HG02571 (cell line): ENCODE results near the gene PDX1.
"Not testable (repeated sequence)": the region's sequence is repeated elsewhere in the genome, so short reads cannot be mapped to it uniquely, and the experiment has no call there.

Experiments used
- ATAC-seq: cut with Tn5 transposase; IDR thresholded peaks from one replicate; pipeline ENCODE4 v1.9.1; 2021; ENCODE audit warnings: mild to moderate bottlenecking, moderate library complexity; ENCODE audit not compliant: unreplicated experiment

PDX1 gene

GRCh38 chr13:27954406-27954851 lies 34.6 kb downstream of the PDX1 start:
- ATAC-seq: no peak

GRCh38 chr13:27955014-27955591 lies 35.3 kb downstream of the PDX1 start:
- ATAC-seq: no peak

- ATAC-seq: no peak
These were observed 36.9 kb downstream of the PDX1 start for GRCh38 chr13:27956576-27957300.

- no peak for ATAC-seq
These were observed 40.2 kb downstream of the PDX1 start for GRCh38 chr13:27959976-27960361.

- no peak for ATAC-seq
These were observed 40.8 kb downstream of the PDX1 start for GRCh38 chr13:27960362-27961226.

- no peak for ATAC-seq
These were observed 41.7 kb downstream of the PDX1 start for GRCh38 chr13:27961227-27962085.

- ATAC-seq: no peak
These were observed 42.5 kb downstream of the PDX1 start for GRCh38 chr13:27962128-27962841.

- no peak for ATAC-seq
These were observed 43.2 kb downstream of the PDX1 start for GRCh38 chr13:27962982-27963381.

GRCh38 chr13:27963491-27963890 lies 43.7 kb downstream of the PDX1 start:
- ATAC-seq: no peak

- ATAC-seq: not testable (repeated sequence)
These were observed 44.4 kb downstream of the PDX1 start for GRCh38 chr13:27964206-27964605.

- ATAC-seq: no peak
These were observed 45.0 kb downstream of the PDX1 start for GRCh38 chr13:27964741-27965323.

- no peak for ATAC-seq
These were observed 45.5 kb downstream of the PDX1 start for GRCh38 chr13:27965343-27965739.

GRCh38 chr13:27965740-27966640 lies 46.2 kb downstream of the PDX1 start:
- no peak for ATAC-seq

GRCh38 chr13:27966641-27967202 lies 46.9 kb downstream of the PDX1 start:
- ATAC-seq: no peak

GRCh38 chr13:27967203-27967735 lies 47.5 kb downstream of the PDX1 start:
- no peak for ATAC-seq

- ATAC-seq: no peak
These were observed 48.0 kb downstream of the PDX1 start for GRCh38 chr13:27967736-27968315.

GRCh38 chr13:27968316-27969081 lies 48.7 kb downstream of the PDX1 start:
- no peak for ATAC-seq
